ENCODE data around the gene ATAD1. TPM values are rescaled to one million over a fixed set of nuclear protein-coding genes. Genes with fewer than 3 reads are reported as not detected.

ATAD1 gene
- total and polyA plus RNA-seq, 2 of the 4 experiments (the other 2 are of a cell fraction), result 12.7 to 21.9 TPM

GRCh38 chr10:87861953-87862678 lies 44.1 kb upstream of the ATAD1 start (continued):
- TF ChIP-seq RCOR1 (IDR thresholded peaks at IDR 0.05; ENCODE audit: insufficient replicate concordance, low read length), result peak; percentile 38
- no peak for TF ChIP-seq SMC3 (IDR thresholded peaks at IDR 0.05; ENCODE audit: low read depth, low read length)
- no peak for TF ChIP-seq CEBPB (IDR thresholded peaks at IDR 0.05; ENCODE audit: low read depth, low read length)

- H3K9ac ChIP-seq (ENCODE audit: low read depth, low read length), result peak overlapping the region; percentile 60
- H4K91ac ChIP-seq (ENCODE audit: insufficient read depth, low read depth, low read length), result peak overlapping the region; percentile 88
- 4% methylated on average over 7 of the region's 16 CpGs; no CpG with 5 or more reads in 1 of the 2 experiments for WGBS, 2 experiments (ENCODE audit: extremely low coverage in 2 of 2, insufficient read length in 1 of 2)
- H4K5ac ChIP-seq (ENCODE audit: low read depth, low read length), result peak overlapping the region; percentile 7
- no peak overlapping the region for H3K56ac ChIP-seq (ENCODE audit: extremely low read depth, insufficient read depth, low read length)
- H3K4me3 ChIP-seq (ENCODE audit: insufficient read depth, low read depth, low read length), result peak overlapping the region; percentile 73
- H4K20me1 ChIP-seq (ENCODE audit: insufficient read depth, low read length), result peaks cover 23% of the 10 kb centered on the region; the same call in 1 of the 2 replicates
- H3K4me2 ChIP-seq (ENCODE audit: low read depth, low read length), result peak overlapping the region; percentile 75
- H2AK5ac ChIP-seq (ENCODE audit: low read depth, low read length), result peak overlapping the region; percentile 59
- H3K79me1 ChIP-seq (ENCODE audit: low read depth in 1 of 2, low read length in 2 of 2), result peaks cover 0 to 6% of the 10 kb centered on the region in 2 experiments; a peak in 1 of 4 replicates
- intact Hi-C loops (cut with micrococcal nuclease) (loop anchor here (5.0 to 10.0 kb wide), 6 partner anchors 76 to 413 kb away; no protein-coding TSS in a partner anchor), in situ Hi-C loops (cut with MboI; ENCODE audit: low sequenced_read_pairs) (loop anchor here (5.0 kb wide), 1 partner anchor 526 kb away; no protein-coding TSS in a partner anchor), dilution Hi-C loops (cut with HindIII; ENCODE audit: low sequenced_read_pairs, unreplicated experiment) (no loop called here)
- H2BK15ac ChIP-seq (ENCODE audit: low read depth, low read length), result peak overlapping the region; percentile 48; the same call in 1 of the 3 replicates
- peak overlapping the region; percentile 95 for H2AK9ac ChIP-seq (replicated peaks; ENCODE audit: low read depth, low read length, poor library complexity)
- H3K9me3 ChIP-seq (ENCODE audit: control insufficient read depth, insufficient read depth, low read length), result no peaks in the 10 kb centered on the region
- peak overlapping the region; percentile 62 for H2BK120ac ChIP-seq (ENCODE audit: low read depth, low read length)
- H3K18ac ChIP-seq (ENCODE audit: low read depth, low read length), result peak overlapping the region; percentile 26
- H3K4me1 ChIP-seq (ENCODE audit: control insufficient read depth, insufficient read depth, low read length), result no peaks in the 10 kb centered on the region
- H3K27ac ChIP-seq (ENCODE audit: insufficient read depth, low read length), result peak overlapping the region; percentile 76
- peak overlapping the region; percentile 91; the same call in 1 of the 2 replicates for H3K23ac ChIP-seq (ENCODE audit: low read depth, low read length)
- H2BK20ac ChIP-seq (ENCODE audit: low read depth, low read length), result peak overlapping the region; percentile 12; the same call in 1 of the 2 replicates
- peak overlapping the region; percentile 66 for H3K14ac ChIP-seq (replicated peaks; ENCODE audit: low read depth, low read length)
- H3K27me3 ChIP-seq (ENCODE audit: control insufficient read depth, insufficient read depth, low read length), result no peaks in the 10 kb centered on the region
- no peaks in the 10 kb centered on the region for H3K36me3 ChIP-seq (ENCODE audit: control insufficient read depth, insufficient read depth, low read length)
- ATAC-seq (ENCODE audit: low read depth), result peak; percentile 9
- peak overlapping the region; percentile 99 for H2AFZ ChIP-seq (replicated peaks; ENCODE audit: low read length, poor library complexity)
- peak overlapping the region; percentile 65 to 90 for H4K8ac ChIP-seq (ENCODE audit: low read depth in 2 of 2, low read length in 2 of 2)
- CTCF ChIA-PET, result interaction anchor here (1.3 kb wide), 1 partner anchor 86 kb away, joined by 4 read pairs; no protein-coding TSS in a partner anchor
- H2BK5ac ChIP-seq (ENCODE audit: low read depth, low read length, poor library complexity, severe bottlenecking), result peak overlapping the region; percentile 70
- peak; percentile 89 for DNase-seq
- H3K9me1 ChIP-seq (ENCODE audit: insufficient read depth, low read length), result no peaks in the 10 kb centered on the region
- POLR2A ChIA-PET (ENCODE audit: unreplicated experiment), result interaction anchor here (1.2 kb wide), 1 partner anchor 527 kb away, joined by 3 read pairs; no protein-coding TSS in a partner anchor
- no TSS peak for BruUV-seq (replicated peaks)
- no peak for TF ChIP-seq MAFK (IDR thresholded peaks at IDR 0.05; ENCODE audit: low read depth, low read length)
- peak; percentile 23; the same call in 1 of the 2 replicates for TF ChIP-seq MAZ (IDR thresholded peaks at IDR 0.05; ENCODE audit: borderline replicate concordance, low read depth, low read length)
- peak; percentile 4; the same call in 1 of the 2 replicates for TF ChIP-seq POLR2A (IDR thresholded peaks at IDR 0.05; ENCODE audit: low read depth, low read length)
- TF ChIP-seq SMC3 (IDR thresholded peaks at IDR 0.05; ENCODE audit: low read depth, low read length), result peak; percentile 36; the same call in 1 of the 2 replicates
- peak; percentile 45 for TF ChIP-seq CTCF (conservative IDR thresholded peaks at IDR 0.05; ENCODE audit: low read depth, low read length)
- TF ChIP-seq RFX5 (IDR thresholded peaks at IDR 0.05; ENCODE audit: low read depth, low read length), result no peak
- TF ChIP-seq CHD1 (IDR thresholded peaks at IDR 0.05; ENCODE audit: low read depth, low read length), result no peak
- no peak; the same call in 1 of the 2 replicates for TF ChIP-seq FOS (IDR thresholded peaks at IDR 0.05; ENCODE audit: low read depth, low read length)
- no peak for TF ChIP-seq USF2 (IDR thresholded peaks at IDR 0.05; ENCODE audit: low read depth, low read length)
- peak; percentile 96 for TF ChIP-seq CEBPB (IDR thresholded peaks at IDR 0.05; ENCODE audit: low read depth, low read length)
- TF ChIP-seq RAD21 (IDR thresholded peaks at IDR 0.05; ENCODE audit: low read length), result peak; percentile 62
- H3K4ac ChIP-seq (ENCODE audit: low read depth, low read length), result peak overlapping the region; percentile 70
Observed at GRCh38 chr10:87861566-87861952, 43.5 kb upstream of the ATAD1 start.

Measured in IMR-90 (cell line).